HCT116 (cell line): ENCODE measurements around the gene CETP. TPM values are rescaled to one million over a fixed set of nuclear protein-coding genes. Genes with fewer than 3 reads are reported as not detected.

Source experiments
- ATAC-seq: fragments of 200-7000 bp; cut with Tn5 transposase; 2 replicates; pipeline ENCODE4 v1.9.1; 2020; ENCODE audit warnings: mild to moderate bottlenecking, moderate library complexity
- BruUV-seq: library from RNA; stranded (reverse); fragments of 400-500 nt; replicated peaks from 2 replicates; lab custom pipeline; 2021; lab: Mats Ljungman, UMichigan
- CTCF ChIA-PET: fragments of 300-600 bp; sonication (Branson Sonifier 250); formaldehyde crosslinking; loops from one replicate; lab custom pipeline; 2021; ENCODE audit warnings: antibody characterized with exemption; lab: Charles Lee
- POLR2A ChIA-PET: fragments of 300-600, 350-600 bp; sonication (Branson Sonifier 250); formaldehyde crosslinking; loops from one replicate; lab custom pipeline; 2021; ENCODE audit warnings: antibody characterized with exemption; lab: Charles Lee
- RAD21 ChIA-PET, 2 experiments: fragments of 300-600 bp; sonication (Branson Sonifier 250); formaldehyde crosslinking; loops; one replicate each; lab custom pipeline; 2023; ENCODE audit warnings: low total read pairs in 2 of 2; ENCODE audit not compliant: uncharacterized antibody in 2 of 2, unreplicated experiment in 2 of 2, low non-redundant PET in 1 of 2; lab: Charles Lee
- DNase-seq: peaks from one replicate; pipeline ENCODE4 v3.0.0-alpha.2; 2010; ENCODE audit warnings: low read depth, low spot score
- H2AFZ ChIP-seq: fragments of 200-600 bp; shearing (Covaris generic), sonication (generic); 2 replicates; pipeline ENCODE4 v1.6.1; 2017; ENCODE audit warnings: low read depth, mixed run types, mixed read lengths, antibody characterized with exemption, low read length; ENCODE audit not compliant: poor library complexity, severe bottlenecking
- H3K27ac ChIP-seq: 2 replicates; pipeline ENCODE4 v1.5.1; 2012; ENCODE audit warnings: low read depth, low read length
- H3K27me3 ChIP-seq: fragments of 200-600 bp; sonication (generic); 2 replicates; pipeline ENCODE4 v1.6.1; 2016; ENCODE audit warnings: mixed run types, low read length, mixed read lengths; ENCODE audit not compliant: insufficient read depth
- H3K36me3 ChIP-seq, 2 experiments: fragments of 200-500 bp in 1 of 2; fragments of 200-600 bp in 1 of 2; sonication (Bioruptor generic) in 1 of 2; sonication (generic) in 1 of 2; 2 replicates each; pipeline versions ENCODE4 v1.5.1 to v1.6.1; 2014 to 2016; ENCODE audit warnings: low read length in 2 of 2, inconsistent platforms in 1 of 2, mixed read lengths in 1 of 2, mixed run types in 1 of 2; ENCODE audit not compliant: insufficient read depth in 2 of 2, control insufficient read depth in 1 of 2
- H3K4me1 ChIP-seq, 2 experiments: fragments of 200-600 bp in 1 of 2; sonication (generic) in 1 of 2; 2 replicates each; pipeline versions ENCODE4 v1.5.1 to v1.6.1; 2012 to 2017; ENCODE audit warnings: low read length in 2 of 2, inconsistent platforms in 1 of 2, mild to moderate bottlenecking in 1 of 2, mixed read lengths in 1 of 2, mixed run types in 1 of 2, moderate library complexity in 1 of 2; ENCODE audit not compliant: insufficient read depth in 2 of 2, control insufficient read depth in 1 of 2
- H3K4me2 ChIP-seq: fragments of 200-600 bp; sonication (generic); 2 replicates; pipeline ENCODE4 v1.6.1; 2017; ENCODE audit warnings: mixed run types, low read length, mixed read lengths
- H3K4me3 ChIP-seq, 2 experiments: fragments of 200-600 bp in 1 of 2; sonication (generic) in 1 of 2; replicated peaks in 1 of 2; 2 replicates each; pipeline ENCODE4 v1.5.1; 2011 to 2016; ENCODE audit warnings: low read length in 2 of 2, control low read depth in 1 of 2, low read depth in 1 of 2, mild to moderate bottlenecking in 1 of 2, mixed read lengths in 1 of 2, mixed run types in 1 of 2
- H3K79me2 ChIP-seq: fragments of 200-600 bp; sonication (generic); 2 replicates; pipeline ENCODE4 v1.6.1; 2017; ENCODE audit warnings: mild to moderate bottlenecking, mixed run types, low read length, moderate library complexity, mixed read lengths; ENCODE audit not compliant: insufficient read depth
- H3K9ac ChIP-seq: fragments of 200-600 bp; sonication (generic); 2 replicates; pipeline ENCODE4 v1.6.1; 2016; ENCODE audit warnings: low read length, mixed read lengths
- H3K9me2 ChIP-seq: fragments of 200-600 bp; sonication (generic), shearing (Covaris generic); 2 replicates; pipeline ENCODE4 v1.6.1; 2017; ENCODE audit warnings: mixed run types, mild to moderate bottlenecking, moderate library complexity; ENCODE audit not compliant: insufficient read depth
- H3K9me3 ChIP-seq, 2 experiments: fragments of 200-500 bp in 1 of 2; fragments of 200-600 bp in 1 of 2; sonication (Bioruptor generic) in 1 of 2; sonication (generic) in 1 of 2; 2 replicates each; pipeline ENCODE4 v1.6.1; 2014 to 2017; ENCODE audit warnings: low read length in 2 of 2, mixed read lengths in 2 of 2, inconsistent platforms in 1 of 2, low read depth in 1 of 2, mild to moderate bottlenecking in 1 of 2, mixed run types in 1 of 2, moderate library complexity in 1 of 2; ENCODE audit not compliant: control insufficient read depth in 1 of 2, insufficient read depth in 1 of 2
- H4K20me1 ChIP-seq: fragments of 200-600 bp; sonication (generic), shearing (Covaris generic); 2 replicates; pipeline ENCODE4 v1.6.1; 2017; ENCODE audit warnings: mixed run types, mild to moderate bottlenecking, moderate library complexity; ENCODE audit not compliant: insufficient read depth
- CBX3 ChIP-seq: IDR thresholded peaks from 2 replicates; pipeline ENCODE4 v1.6.1; 2012; ENCODE audit warnings: low read depth
- CEBPB ChIP-seq: IDR thresholded peaks from 2 replicates; pipeline ENCODE4 v1.6.1; 2012; ENCODE audit warnings: low read depth
- POLR2A ChIP-seq: IDR thresholded peaks from 2 replicates; pipeline ENCODE4 v1.7.0; 2011; ENCODE audit warnings: borderline replicate concordance; ENCODE audit not compliant: insufficient read depth, insufficient read length; ENCODE audit errors: extremely low read depth
- POLR2AphosphoS5 ChIP-seq: IDR thresholded peaks from 2 replicates; pipeline ENCODE4 v1.6.1; 2011; ENCODE audit warnings: mild to moderate bottlenecking, low read depth, low read length, moderate library complexity
- TCF7L2 ChIP-seq: IDR thresholded peaks from 2 replicates; pipeline ENCODE4 v1.7.0; 2011; ENCODE audit warnings: borderline replicate concordance, inconsistent platforms; ENCODE audit not compliant: insufficient read depth, insufficient read length; ENCODE audit errors: extremely low read depth
- ZNF274 ChIP-seq: fragments of 200-500 bp; sonication (Bioruptor generic); IDR thresholded peaks from 2 replicates; pipeline ENCODE4 v1.6.1; 2014; ENCODE audit warnings: mild to moderate bottlenecking, low read depth, low read length, inconsistent platforms
- intact Hi-C: fragments of 100-400 bp; cut with micrococcal nuclease; formaldehyde crosslinking; loops from 2 replicates; pipeline ENCODE4 v1.10.0; 2022
- total RNA-seq: library from RNA; stranded (reverse); gene quantifications from one replicate; pipeline ENCODE4 v1.2.1, GENCODE V29; 2021; ENCODE audit not compliant: unreplicated experiment
- TF ChIP-seq, protein P1 (sequence below): IDR thresholded peaks from 2 replicates; pipeline ENCODE4 v1.6.1; 2012
- TF ChIP-seq, protein P2 (sequence below): IDR thresholded peaks from 2 replicates; pipeline ENCODE4 v1.6.1; 2011; ENCODE audit warnings: mild to moderate bottlenecking, low read length, moderate library complexity; ENCODE audit not compliant: insufficient replicate concordance; ENCODE audit errors: extremely low read depth
- TF ChIP-seq, protein P3 (sequence below): IDR thresholded peaks from 2 replicates; pipeline ENCODE4 v1.6.1; 2012; ENCODE audit warnings: low read depth
- TF ChIP-seq, protein P4 (sequence below), 3 experiments: fragments of 200-600 bp in 1 of 3; sonication (generic) in 1 of 3; IDR thresholded peaks in 2 of 3; conservative IDR thresholded peaks in 1 of 3; 2 replicates each; pipeline ENCODE4 v1.5.1; 2012 to 2017; ENCODE audit warnings: low read depth in 2 of 3, low read length in 2 of 3, antibody characterized with exemption in 1 of 3, borderline replicate concordance in 1 of 3, control low read depth in 1 of 3, mild to moderate bottlenecking in 1 of 3, mixed read lengths in 1 of 3, mixed run types in 1 of 3, moderate library complexity in 1 of 3; ENCODE audit not compliant: insufficient read depth in 1 of 3

Gene CETP
- total RNA-seq, 1 experiment from 2014 or later = not detected

DNA sequence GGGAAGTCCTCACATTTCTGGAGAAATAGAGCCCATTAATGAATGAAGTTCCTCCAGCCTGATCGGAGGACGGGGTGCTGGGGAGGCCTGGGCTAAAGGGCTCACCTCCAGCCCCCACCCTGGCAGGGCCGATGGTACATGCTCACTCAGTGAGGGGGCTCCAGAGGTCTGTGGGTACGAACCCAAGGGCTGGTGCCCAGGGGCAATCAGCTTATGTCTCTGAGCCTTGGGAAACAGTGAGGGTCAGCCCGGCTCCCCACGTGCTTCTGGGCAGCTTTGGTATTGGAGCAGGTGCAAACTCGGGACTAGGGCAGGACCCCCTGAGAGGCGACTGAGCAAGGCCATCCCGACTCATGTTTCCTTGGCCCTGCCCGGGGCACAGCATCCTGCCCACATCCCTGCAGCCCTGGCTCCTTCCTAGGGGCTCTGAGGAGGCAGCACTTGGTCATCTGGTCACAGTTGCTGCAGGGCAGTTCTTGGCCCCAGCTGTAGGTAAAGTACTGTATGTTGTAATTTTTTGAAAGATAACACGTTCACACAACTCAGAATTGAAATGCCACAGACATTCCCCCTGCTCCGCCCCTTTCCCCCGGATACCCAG lies 969 bp upstream of the CETP start (continued):
- TF ChIP-seq, protein P1, sequence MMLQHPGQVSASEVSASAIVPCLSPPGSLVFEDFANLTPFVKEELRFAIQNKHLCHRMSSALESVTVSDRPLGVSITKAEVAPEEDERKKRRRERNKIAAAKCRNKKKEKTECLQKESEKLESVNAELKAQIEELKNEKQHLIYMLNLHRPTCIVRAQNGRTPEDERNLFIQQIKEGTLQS = no peak
- TF ChIP-seq POLR2AphosphoS5 (no peak), ZNF274 (no peak), POLR2A (no peak), CEBPB (no peak)
- TF ChIP-seq, protein P2, sequence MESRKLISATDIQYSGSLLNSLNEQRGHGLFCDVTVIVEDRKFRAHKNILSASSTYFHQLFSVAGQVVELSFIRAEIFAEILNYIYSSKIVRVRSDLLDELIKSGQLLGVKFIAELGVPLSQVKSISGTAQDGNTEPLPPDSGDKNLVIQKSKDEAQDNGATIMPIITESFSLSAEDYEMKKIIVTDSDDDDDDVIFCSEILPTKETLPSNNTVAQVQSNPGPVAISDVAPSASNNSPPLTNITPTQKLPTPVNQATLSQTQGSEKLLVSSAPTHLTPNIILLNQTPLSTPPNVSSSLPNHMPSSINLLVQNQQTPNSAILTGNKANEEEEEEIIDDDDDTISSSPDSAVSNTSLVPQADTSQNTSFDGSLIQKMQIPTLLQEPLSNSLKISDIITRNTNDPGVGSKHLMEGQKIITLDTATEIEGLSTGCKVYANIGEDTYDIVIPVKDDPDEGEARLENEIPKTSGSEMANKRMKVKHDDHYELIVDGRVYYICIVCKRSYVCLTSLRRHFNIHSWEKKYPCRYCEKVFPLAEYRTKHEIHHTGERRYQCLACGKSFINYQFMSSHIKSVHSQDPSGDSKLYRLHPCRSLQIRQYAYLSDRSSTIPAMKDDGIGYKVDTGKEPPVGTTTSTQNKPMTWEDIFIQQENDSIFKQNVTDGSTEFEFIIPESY = no peak
- TF ChIP-seq, protein P3, sequence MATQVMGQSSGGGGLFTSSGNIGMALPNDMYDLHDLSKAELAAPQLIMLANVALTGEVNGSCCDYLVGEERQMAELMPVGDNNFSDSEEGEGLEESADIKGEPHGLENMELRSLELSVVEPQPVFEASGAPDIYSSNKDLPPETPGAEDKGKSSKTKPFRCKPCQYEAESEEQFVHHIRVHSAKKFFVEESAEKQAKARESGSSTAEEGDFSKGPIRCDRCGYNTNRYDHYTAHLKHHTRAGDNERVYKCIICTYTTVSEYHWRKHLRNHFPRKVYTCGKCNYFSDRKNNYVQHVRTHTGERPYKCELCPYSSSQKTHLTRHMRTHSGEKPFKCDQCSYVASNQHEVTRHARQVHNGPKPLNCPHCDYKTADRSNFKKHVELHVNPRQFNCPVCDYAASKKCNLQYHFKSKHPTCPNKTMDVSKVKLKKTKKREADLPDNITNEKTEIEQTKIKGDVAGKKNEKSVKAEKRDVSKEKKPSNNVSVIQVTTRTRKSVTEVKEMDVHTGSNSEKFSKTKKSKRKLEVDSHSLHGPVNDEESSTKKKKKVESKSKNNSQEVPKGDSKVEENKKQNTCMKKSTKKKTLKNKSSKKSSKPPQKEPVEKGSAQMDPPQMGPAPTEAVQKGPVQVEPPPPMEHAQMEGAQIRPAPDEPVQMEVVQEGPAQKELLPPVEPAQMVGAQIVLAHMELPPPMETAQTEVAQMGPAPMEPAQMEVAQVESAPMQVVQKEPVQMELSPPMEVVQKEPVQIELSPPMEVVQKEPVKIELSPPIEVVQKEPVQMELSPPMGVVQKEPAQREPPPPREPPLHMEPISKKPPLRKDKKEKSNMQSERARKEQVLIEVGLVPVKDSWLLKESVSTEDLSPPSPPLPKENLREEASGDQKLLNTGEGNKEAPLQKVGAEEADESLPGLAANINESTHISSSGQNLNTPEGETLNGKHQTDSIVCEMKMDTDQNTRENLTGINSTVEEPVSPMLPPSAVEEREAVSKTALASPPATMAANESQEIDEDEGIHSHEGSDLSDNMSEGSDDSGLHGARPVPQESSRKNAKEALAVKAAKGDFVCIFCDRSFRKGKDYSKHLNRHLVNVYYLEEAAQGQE = no peak

DNA sequence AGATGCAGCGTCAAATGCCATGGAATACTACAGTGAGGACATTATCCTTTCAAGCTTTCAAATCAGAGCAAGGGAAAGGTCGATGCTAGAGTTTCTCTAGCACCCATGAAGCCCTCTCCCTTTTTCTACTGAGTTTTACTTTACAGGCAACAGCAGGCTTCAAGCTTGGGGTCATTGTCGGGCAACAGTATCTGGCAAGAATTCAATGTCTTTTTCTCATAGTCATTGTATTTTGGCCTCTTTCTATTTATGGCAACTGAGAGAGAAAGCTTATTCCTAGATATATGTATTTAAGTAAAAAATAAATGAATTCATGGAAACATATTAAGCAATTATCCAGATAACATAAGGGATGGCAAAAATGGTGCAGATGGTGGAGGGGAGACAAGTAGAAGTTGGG lies 364 bp upstream of the CETP start:
- BruUV-seq = no TSS peak
- Histone ChIP-seq H3K9ac (no peak overlapping the region), H4K20me1 (no peaks in the 10 kb centered on the region), H3K27me3 (no peaks in the 10 kb centered on the region), H3K9me3 (no peaks in the 10 kb centered on the region), H3K9me2 (no peaks in the 10 kb centered on the region), H3K4me1 (peaks cover 7 to 15% of the 10 kb centered on the region in 2 experiments; a peak in 3 of 4 replicates), H2AFZ (no peak overlapping the region), H3K27ac (no peak overlapping the region), H3K79me2 (no peaks in the 10 kb centered on the region), H3K4me3 (no peak overlapping the region), H3K4me2 (no peak overlapping the region), H3K36me3 (no peaks in the 10 kb centered on the region)
- CTCF ChIA-PET = no interaction called here
- DNase-seq (no peak), ATAC-seq (no peak)
- RAD21 ChIA-PET = no interaction called here
- POLR2A ChIA-PET = no interaction called here
- intact Hi-C loops = no loop called here
- TF ChIP-seq TCF7L2 = no peak
- TF ChIP-seq, protein P4, sequence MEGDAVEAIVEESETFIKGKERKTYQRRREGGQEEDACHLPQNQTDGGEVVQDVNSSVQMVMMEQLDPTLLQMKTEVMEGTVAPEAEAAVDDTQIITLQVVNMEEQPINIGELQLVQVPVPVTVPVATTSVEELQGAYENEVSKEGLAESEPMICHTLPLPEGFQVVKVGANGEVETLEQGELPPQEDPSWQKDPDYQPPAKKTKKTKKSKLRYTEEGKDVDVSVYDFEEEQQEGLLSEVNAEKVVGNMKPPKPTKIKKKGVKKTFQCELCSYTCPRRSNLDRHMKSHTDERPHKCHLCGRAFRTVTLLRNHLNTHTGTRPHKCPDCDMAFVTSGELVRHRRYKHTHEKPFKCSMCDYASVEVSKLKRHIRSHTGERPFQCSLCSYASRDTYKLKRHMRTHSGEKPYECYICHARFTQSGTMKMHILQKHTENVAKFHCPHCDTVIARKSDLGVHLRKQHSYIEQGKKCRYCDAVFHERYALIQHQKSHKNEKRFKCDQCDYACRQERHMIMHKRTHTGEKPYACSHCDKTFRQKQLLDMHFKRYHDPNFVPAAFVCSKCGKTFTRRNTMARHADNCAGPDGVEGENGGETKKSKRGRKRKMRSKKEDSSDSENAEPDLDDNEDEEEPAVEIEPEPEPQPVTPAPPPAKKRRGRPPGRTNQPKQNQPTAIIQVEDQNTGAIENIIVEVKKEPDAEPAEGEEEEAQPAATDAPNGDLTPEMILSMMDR (IDR thresholded peaks at IDR 0.05 in 2 of 3, conservative IDR thresholded peaks at IDR 0.05 in 1 of 3; ENCODE audit: borderline replicate concordance in 1 of 3, insufficient read depth in 1 of 3, low read depth in 2 of 3, low read length in 2 of 3) = no peak
- no peak for TF ChIP-seq POLR2AphosphoS5
- TF ChIP-seq, protein P2 = no peak
- TF ChIP-seq CBX3 = no peak
